GM12878 (cell line): ENCODE results near the gene KIF6.

Experiments used
- CTCF ChIP-seq, 3 experiments: IDR thresholded peaks in 2 of 3; conservative IDR thresholded peaks in 1 of 3; 2 replicates each; pipeline ENCODE4 v1.5.1; 2011; ENCODE audit warnings: low read depth in 3 of 3, low read length in 3 of 3, mild to moderate bottlenecking in 3 of 3, control low read depth in 2 of 3, moderate library complexity in 2 of 3, inconsistent platforms in 1 of 3, mixed read lengths in 1 of 3; ENCODE audit not compliant: control insufficient read depth in 2 of 3, insufficient read depth in 1 of 3; ENCODE audit errors: extremely low read depth in 1 of 3
- FOXM1 ChIP-seq: IDR thresholded peaks from 2 replicates; pipeline ENCODE4 v1.6.1; 2012; ENCODE audit warnings: low read depth, mild to moderate bottlenecking, inconsistent platforms, low read length, moderate library complexity
- HDAC2 ChIP-seq: fragments of 200-600 bp; sonication (generic); IDR thresholded peaks from 2 replicates; pipeline ENCODE4 v1.6.1; 2017
- ZBTB40 ChIP-seq: fragments of 450-650 bp; IDR thresholded peaks from 2 replicates; pipeline ENCODE4 v1.6.1; 2016; ENCODE audit warnings: mild to moderate bottlenecking, moderate library complexity, borderline replicate concordance

- TF ChIP-seq CTCF (IDR thresholded peaks at IDR 0.05 in 2 of 3, conservative IDR thresholded peaks at IDR 0.05 in 1 of 3; ENCODE audit: control insufficient read depth in 2 of 3, extremely low read depth in 1 of 3, insufficient read depth in 1 of 3, low read depth in 3 of 3, low read length in 3 of 3), result no peak
- no peak for TF ChIP-seq FOXM1
- TF ChIP-seq ZBTB40, result no peak
- TF ChIP-seq HDAC2, result no peak
Observed at GRCh38 chr6:39421383-39422225, 303.6 kb downstream of the KIF6 start.
